ENCODE measurements around the gene FMNL3. TPM values are rescaled to one million over a fixed set of nuclear protein-coding genes. Genes with fewer than 3 reads are reported as not detected.
"Not testable (repeated sequence)": the region's sequence is repeated elsewhere in the genome, so short reads cannot be mapped to it uniquely, and the experiment has no call there.

The FMNL3 gene
- total RNA-seq, 1 donor: 19.8 TPM

DNA sequence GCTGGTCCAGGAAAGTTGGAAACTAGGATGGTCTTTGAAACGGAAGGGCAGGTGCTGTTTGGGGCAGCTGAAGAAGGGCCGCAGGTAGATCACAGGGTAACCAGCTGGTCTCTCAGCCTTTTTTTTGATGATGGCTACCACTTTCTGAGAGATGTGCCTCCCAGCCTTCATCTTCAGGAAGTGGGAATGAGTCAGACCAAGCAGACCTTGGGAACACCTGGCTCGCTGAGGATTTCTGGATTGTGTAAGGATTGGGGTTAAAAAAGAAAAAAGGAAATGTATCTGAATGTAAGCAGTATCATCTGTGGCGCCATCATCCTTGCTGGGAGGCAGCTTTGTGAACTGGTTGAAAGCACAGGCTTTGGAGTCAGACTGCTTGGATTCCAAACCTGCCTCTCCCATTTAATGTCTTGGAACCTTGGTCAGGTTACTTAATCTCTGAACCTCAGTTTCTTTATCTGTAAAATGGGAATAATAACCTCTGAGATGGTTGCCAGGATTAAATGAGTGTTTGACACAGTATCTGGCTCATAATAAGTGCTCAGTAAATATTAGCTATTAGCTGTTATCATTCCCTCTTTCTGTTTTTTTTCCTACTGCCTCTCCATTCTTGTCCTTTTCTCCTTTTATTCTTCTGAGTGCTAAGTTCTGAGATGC lies 82.2 kb downstream of the FMNL3 start:
- Histone ChIP-seq H3K27me3 (ENCODE audit: insufficient read depth, low read length) (peaks cover 11% of the 10 kb centered on the region), H3K9me3 (ENCODE audit: low read depth, low read length) (no peaks in the 10 kb centered on the region), H3K4me3 (ENCODE audit: low read length) (no peak overlapping the region), H3K4me1 (ENCODE audit: insufficient read depth, low read length) (peaks cover 21% of the 10 kb centered on the region)

DNA sequence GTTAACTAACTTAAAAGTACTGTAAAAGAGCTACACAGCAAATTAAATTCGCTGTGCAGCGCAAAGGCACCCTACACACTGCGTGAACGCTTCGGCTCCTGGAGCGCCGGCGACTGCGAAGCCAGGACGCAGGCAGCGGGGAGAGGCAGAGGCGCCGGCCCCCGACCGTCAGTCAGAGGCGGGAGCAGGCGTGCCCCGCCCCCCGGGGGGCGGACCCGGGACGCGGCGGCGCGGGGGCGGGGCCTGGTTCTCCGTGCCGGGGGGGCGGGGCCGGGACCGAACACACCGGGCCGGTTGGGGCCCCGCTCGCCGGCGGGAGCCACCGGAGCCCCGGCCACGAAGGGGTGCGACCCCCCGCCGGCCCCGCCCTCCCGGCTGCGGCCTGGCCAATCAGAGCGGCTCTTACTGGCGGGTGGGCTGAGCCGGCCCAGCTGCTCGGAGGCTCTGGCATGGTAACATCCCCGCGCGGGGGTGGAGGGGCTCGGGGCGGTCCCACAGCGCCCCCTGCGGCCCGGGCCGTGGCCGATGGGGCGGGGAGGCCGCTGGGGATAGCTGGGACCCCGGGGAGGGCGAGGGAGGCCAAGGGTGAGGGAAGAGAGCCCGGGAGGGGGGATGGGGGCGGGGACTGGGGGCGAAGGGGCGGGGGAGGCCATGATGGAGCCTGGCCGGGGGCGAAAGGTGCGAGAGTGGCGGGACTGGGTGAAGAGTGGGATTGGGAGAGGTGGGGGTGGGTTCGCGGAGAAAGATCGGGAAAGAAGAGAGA lies 83.9 kb downstream of the FMNL3 start, which contains the start of gene PRPF40B:
Gene PRPF40B, plus strand, starts transcription at position 420 of the 763 bp plus-strand sequence. Its CDS starts 30 bp downstream, at position 450.
- H3K27me3 ChIP-seq (ENCODE audit: insufficient read depth, low read length): peaks cover 20% of the 10 kb centered on the region
- peak within 1 kb of the TSS; percentile 55 for H3K4me3 ChIP-seq (ENCODE audit: low read length)
- peaks cover 21% of the 10 kb centered on the region for H3K4me1 ChIP-seq (ENCODE audit: insufficient read depth, low read length)
- no peaks in the 10 kb centered on the region for H3K9me3 ChIP-seq (ENCODE audit: low read depth, low read length)

DNA sequence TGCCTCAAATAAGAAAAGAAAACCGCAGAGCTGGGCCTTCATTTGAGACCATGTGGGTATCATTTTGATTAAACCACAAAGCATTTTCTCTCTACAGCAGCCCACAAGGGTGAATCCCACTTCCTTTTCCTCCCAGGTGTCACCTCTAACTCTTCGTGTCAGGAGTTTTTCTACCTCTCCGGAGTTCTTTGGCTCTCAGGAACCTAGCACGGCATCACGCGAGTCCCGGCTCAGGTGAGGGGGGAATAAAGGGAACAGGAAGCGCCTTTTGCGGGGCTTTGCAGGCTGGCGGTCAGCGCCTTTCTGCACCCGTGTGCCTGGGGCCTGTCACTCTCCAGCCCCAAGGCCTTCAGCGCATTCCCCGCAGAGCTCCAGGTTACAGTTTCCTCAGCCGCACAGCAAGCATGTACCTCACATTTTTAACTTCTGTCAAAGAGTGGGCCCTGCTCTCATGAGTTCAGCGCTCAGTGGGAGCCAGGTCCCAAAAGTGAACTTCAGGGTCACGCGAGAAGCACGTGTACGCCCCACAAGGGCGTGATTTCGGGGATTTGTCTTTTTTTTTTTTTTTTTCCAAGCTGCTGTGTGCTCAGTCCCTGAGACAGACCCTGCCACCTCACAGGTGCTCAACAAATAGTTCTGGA lies 84.6 kb downstream of the FMNL3 start:
- H3K4me1 ChIP-seq (ENCODE audit: insufficient read depth, low read length): peaks cover 21% of the 10 kb centered on the region
- H3K9me3 ChIP-seq (ENCODE audit: low read depth, low read length): no peaks in the 10 kb centered on the region
- peaks cover 25% of the 10 kb centered on the region for H3K27me3 ChIP-seq (ENCODE audit: insufficient read depth, low read length)
- peak overlapping the region; percentile 55 for H3K4me3 ChIP-seq (ENCODE audit: low read length)

DNA sequence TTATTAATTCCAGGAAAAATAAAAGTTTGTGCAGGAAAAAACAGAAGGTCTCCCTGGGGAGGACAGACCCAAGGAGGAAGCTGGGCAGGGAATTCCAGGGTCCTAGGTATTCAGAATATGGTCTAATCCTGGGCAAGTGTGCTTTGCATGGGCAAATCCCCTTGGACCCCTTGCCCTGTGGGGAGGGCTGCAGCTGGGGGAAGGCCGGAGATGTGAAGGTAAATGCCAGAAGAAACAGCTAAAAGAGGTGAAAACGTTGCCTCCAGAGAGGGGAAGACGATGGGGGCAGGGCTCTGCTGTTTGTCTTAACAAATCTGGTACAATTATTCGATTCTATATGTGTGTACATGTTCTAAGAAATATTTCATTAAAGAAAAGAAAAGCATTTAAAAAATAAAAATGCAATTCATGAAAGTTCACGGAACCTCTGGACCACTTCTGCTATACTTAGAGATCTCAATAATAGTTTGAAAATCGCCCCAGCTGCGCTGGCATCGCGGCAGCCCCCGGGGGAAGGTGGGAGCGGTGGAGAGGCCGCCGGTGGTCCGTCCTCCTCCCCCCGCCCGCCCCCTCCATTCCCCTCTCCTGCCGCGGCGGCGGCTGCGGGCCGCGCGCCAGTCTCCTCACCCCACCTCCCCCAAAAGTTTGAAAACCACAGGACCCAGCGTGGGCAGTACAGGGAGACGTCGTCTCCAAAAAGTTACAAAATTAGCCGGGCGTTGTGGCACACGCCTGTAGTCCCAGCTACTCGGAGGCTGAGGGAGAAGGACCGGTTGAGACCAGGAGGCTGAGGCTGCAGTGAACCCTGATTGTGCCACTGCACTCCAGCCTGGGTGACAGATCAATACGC lies 85.3 kb downstream of the FMNL3 start:
- peaks cover 21% of the 10 kb centered on the region for H3K4me1 ChIP-seq (ENCODE audit: insufficient read depth, low read length)
- H3K27me3 ChIP-seq (ENCODE audit: insufficient read depth, low read length): peaks cover 25% of the 10 kb centered on the region
- no peaks in the 10 kb centered on the region for H3K9me3 ChIP-seq (ENCODE audit: low read depth, low read length)
- peak overlapping the region; percentile 55 for H3K4me3 ChIP-seq (ENCODE audit: low read length)

DNA sequence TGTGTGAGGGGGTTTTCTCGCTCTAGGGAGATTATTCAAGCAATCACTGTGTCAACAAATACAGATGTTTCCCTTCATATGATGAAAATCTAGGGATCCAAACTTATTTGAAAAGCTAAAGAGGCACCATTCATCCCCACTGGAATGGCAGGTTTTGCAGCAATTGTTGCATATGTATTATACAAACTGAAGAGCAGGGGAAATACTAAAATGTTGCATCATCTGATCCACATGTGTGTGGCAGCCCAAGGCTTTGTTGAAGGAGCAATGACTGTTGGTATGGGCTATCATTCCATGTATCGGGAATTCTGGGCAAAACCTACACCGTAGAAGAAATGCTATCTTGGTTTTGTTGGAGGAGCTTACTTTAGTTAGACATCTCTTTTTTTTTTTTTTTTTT lies 87.9 kb downstream of the FMNL3 start:
- H3K27me3 ChIP-seq (ENCODE audit: insufficient read depth, low read length): peaks cover 25% of the 10 kb centered on the region
- H3K4me1 ChIP-seq (ENCODE audit: insufficient read depth, low read length): peaks cover 21% of the 10 kb centered on the region
- no peak overlapping the region for H3K4me3 ChIP-seq (ENCODE audit: low read length)
- no peaks in the 10 kb centered on the region for H3K9me3 ChIP-seq (ENCODE audit: low read depth, low read length)

DNA sequence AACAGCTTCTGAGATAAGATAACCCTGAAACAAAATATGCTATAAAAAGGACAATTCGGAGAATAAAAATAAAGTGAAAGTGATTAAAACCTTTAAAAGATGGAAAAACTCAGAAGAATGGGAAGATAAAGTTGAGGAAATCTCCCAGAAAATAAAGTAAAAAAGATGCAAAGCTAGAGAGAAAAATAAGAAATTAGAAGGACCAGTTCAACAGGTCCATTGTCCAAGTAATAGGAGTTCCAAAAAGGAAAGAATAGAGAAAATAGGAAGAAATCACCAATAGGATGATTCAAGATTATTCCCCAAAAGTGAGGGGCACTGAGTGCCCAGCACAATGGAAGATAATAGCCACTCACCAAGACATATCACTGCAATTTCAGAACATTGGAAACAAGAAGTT lies 88.6 kb downstream of the FMNL3 start:
- Histone ChIP-seq H3K27me3 (ENCODE audit: insufficient read depth, low read length) (peaks cover 25% of the 10 kb centered on the region), H3K4me1 (ENCODE audit: insufficient read depth, low read length) (peaks cover 21% of the 10 kb centered on the region)

DNA sequence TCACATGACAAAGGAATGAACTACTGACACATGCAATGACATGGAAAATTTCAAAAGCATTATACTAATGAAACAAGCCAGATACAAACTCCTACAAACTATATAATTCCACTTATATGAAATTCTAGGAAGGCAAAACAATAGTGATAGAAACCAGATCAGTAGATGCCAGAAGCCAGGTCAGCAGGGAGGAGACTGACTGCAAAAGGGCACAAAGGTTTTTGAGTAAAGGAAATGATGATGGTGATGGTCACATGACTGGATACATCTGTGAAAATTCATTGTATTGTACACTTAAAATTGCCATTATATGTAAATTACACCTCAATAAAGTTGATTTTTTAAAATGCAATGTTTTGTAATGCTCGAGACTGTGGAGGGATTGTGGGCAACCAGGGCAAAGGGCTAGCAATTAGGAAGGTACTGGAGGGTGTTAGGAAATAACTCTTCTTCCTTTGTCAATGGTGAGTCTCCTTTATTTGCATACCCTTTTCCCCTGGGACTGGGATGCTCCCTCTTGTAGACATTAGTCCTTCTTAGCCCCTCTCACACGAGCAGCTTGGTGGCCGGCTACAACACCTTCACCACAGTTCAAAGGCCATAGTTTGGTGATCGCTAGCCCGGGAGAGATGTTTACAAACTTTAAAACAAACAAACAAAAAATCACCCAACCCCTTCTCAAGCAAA lies 90.5 kb downstream of the FMNL3 start:
- Histone ChIP-seq H3K9me3 (ENCODE audit: low read depth, low read length) (no peaks in the 10 kb centered on the region), H3K27me3 (ENCODE audit: insufficient read depth, low read length) (peaks cover 23% of the 10 kb centered on the region), H3K4me3 (ENCODE audit: low read length) (no peak overlapping the region), H3K4me1 (ENCODE audit: insufficient read depth, low read length) (peaks cover 7% of the 10 kb centered on the region)

More for the DNA sequence above, 88.6 kb downstream of the FMNL3 start:
- Histone ChIP-seq H3K9me3 (ENCODE audit: low read depth, low read length) (no peaks in the 10 kb centered on the region), H3K4me3 (ENCODE audit: low read length) (no peak overlapping the region)

DNA sequence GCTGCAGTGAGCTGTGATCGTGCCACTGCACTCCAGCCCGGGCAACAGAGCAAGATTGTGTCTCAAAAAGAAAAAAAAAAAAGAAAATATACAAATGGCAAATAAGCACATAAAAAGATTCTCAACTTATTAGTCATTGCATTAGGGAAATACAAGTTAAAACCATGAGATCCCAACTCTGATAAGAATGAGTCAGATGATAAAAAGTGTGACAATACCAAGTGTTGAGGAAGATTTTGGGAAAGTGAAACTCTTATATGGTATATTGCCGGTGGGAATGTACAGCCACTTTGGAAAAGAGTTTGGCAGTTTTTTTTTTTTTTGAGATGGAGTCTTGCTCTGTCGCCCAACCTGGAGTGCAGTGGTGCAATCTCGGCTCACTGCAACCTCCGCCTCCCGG lies 91.5 kb downstream of the FMNL3 start:
- no peak overlapping the region for H3K4me3 ChIP-seq (ENCODE audit: low read length)
- peaks cover 15% of the 10 kb centered on the region for H3K27me3 ChIP-seq (ENCODE audit: insufficient read depth, low read length)
- H3K4me1 ChIP-seq (ENCODE audit: insufficient read depth, low read length): no peaks in the 10 kb centered on the region
- no peaks in the 10 kb centered on the region for H3K9me3 ChIP-seq (ENCODE audit: low read depth, low read length)

DNA sequence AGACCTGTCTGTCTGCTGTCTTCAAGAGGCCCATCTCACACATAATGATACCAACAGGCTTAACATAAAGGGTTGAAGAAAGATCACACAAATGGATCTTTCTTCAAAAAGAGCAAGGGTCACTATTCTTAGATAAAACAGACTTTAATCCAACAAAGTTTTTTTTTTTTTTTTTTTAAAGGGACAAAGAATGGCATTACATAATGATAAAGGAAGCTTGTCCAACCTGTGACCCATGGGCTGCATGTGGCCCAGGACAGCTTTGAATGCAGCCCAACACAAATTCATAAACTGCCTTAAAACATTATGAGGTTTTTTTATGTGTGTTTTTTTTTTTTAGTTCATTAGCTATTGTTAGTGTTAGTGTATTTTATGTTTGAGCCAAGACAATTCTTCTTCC lies 95.0 kb downstream of the FMNL3 start:
- no peaks in the 10 kb centered on the region for H3K9me3 ChIP-seq (ENCODE audit: low read depth, low read length)
- H3K4me3 ChIP-seq (ENCODE audit: low read length): no peak overlapping the region
- no peaks in the 10 kb centered on the region for H3K27me3 ChIP-seq (ENCODE audit: insufficient read depth, low read length)
- no peaks in the 10 kb centered on the region for H3K4me1 ChIP-seq (ENCODE audit: insufficient read depth, low read length)

DNA sequence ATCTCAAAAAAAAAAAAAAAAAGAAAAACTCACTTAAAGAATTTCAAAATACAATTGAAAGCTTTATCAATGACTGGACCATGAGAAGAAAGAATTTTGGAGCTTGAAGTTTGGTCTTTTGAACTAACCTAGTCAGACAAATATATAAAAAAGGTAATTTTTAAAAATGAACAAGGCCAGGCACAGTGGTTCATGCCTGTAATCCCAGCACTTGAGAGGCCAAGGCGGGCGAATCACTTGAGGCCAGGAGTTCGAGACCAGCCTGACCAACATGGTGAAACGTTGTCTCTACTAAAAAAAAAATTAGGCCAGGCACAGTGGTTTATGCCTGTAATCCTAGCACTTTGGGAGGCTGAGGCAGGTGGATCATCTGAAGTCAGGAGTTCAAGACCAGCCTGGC lies 96.4 kb downstream of the FMNL3 start:
- H3K4me3 ChIP-seq (ENCODE audit: low read length); H3K9me3 ChIP-seq (ENCODE audit: low read depth, low read length); H3K4me1 ChIP-seq (ENCODE audit: insufficient read depth, low read length); H3K27me3 ChIP-seq (ENCODE audit: insufficient read depth, low read length): not testable (repeated sequence)

DNA sequence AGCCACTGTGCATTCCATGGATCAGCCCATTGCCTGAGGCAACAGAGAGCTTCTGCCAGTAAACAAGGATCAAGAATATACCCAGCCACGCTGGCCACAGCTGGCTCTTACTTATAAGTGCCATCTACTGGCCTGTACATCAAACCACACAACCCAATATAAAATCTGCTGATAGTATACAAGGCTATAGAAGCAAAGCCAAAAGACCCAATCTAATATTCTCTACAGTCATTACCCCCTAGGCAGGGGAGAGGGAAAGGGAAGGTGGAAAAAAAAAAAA lies 97.4 kb downstream of the FMNL3 start:
- no peaks in the 10 kb centered on the region for H3K27me3 ChIP-seq (ENCODE audit: insufficient read depth, low read length)
- H3K9me3 ChIP-seq (ENCODE audit: low read depth, low read length): no peaks in the 10 kb centered on the region
- H3K4me3 ChIP-seq (ENCODE audit: low read length): no peak overlapping the region
- no peaks in the 10 kb centered on the region for H3K4me1 ChIP-seq (ENCODE audit: insufficient read depth, low read length)

DNA sequence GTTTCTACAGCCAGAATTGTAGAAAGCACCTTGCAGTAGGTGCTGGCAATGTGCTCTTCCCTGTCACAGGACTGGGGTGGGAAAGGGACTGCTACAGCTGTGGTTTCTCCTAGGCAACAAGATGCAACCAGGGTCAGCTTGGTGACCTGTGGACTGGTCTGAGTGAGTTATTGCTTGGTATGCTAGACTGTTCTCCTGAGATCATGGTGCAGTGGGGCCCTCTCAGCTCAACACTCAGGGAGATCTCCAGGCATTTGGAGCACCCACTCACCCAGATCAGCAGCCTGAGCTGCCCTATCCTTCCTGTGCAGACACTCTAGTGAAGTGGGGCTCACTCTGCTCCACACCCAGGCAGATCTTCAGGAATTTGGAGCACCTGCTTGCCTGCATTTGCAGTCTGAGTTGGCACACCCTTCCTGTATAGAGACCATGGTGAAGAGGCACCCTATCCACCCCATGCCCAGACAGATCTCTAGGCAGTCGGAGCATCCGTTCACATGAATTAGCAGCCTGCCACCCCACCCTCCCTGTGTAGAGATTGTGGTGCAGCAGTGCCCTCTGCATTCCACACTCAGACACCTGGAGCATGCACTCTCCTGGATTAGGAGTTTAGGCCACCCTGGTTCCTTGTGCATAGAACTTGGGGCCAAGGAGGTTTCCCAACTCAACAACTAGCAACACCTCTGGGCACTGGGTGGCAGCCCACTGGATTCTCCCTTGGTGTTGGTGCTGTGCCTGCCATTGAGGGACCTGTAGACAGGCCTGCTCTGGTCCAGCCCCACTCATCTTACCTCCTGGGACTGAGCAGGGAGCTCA lies 97.9 kb downstream of the FMNL3 start:
- Histone ChIP-seq H3K4me3 (ENCODE audit: low read length) (no peak overlapping the region), H3K9me3 (ENCODE audit: low read depth, low read length) (no peaks in the 10 kb centered on the region), H3K27me3 (ENCODE audit: insufficient read depth, low read length) (no peaks in the 10 kb centered on the region), H3K4me1 (ENCODE audit: insufficient read depth, low read length) (no peaks in the 10 kb centered on the region)

DNA sequence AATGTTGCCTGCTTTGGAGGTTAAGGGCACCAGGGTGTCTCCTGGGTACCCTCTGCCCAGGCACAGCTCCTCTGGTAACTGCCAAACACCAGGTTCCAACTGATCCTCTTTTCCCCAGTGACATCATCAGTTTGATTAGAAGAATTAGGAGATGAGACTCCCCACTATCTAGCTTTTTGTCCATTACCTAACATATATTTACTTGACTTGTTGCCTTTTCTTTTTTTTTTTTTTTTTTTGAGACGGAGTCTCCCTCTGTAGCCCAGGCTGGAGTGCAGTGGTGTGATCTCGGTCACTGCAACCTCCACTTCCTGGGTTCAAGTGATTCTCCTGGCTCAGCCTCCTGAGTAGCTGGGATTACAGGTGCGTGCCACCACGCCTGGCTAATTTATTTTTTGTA lies 101.7 kb downstream of the FMNL3 start, which contains the start of gene FAM186B:
Gene FAM186B, minus strand, starts transcription at position 101 of the 400 bp plus-strand sequence. CDS start 162 bp downstream, outside the sequence.
- H3K4me3 ChIP-seq (ENCODE audit: low read length); H3K9me3 ChIP-seq (ENCODE audit: low read depth, low read length); H3K27me3 ChIP-seq (ENCODE audit: insufficient read depth, low read length); H3K4me1 ChIP-seq (ENCODE audit: insufficient read depth, low read length): not testable (repeated sequence)

DNA sequence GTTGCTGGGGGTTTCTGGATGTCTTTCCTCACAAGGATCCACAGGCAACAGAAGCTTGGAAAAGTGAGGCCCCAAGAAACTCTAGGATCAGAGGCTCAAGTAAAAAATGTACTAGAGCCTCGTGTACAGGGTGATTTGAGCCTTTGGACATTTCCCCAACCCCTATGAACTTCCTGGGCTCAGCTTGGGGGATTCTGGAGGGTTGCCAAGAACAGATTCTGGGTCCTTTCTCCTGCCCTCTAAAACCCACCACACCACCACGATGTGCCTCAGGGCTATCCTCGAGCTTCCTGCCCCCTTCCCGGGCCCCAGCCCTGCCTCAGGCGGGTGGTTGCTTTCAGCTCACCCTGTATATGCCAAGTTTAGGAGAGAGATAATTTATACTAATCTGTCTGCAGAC lies 102.3 kb downstream of the FMNL3 start:
- Histone ChIP-seq H3K9me3 (ENCODE audit: low read depth, low read length) (no peaks in the 10 kb centered on the region), H3K4me3 (ENCODE audit: low read length) (no peak overlapping the region), H3K4me1 (ENCODE audit: insufficient read depth, low read length) (no peaks in the 10 kb centered on the region), H3K27me3 (ENCODE audit: insufficient read depth, low read length) (no peaks in the 10 kb centered on the region)
